ENCODE data around the gene MEX3D. TPM values are rescaled to one million over a fixed set of nuclear protein-coding genes. Genes with fewer than 3 reads are reported as not detected.
"Not testable (repeated sequence)": the region's sequence is repeated elsewhere in the genome, so short reads cannot be mapped to it uniquely, and the experiment has no call there.

Gene MEX3D
- total and polyA plus RNA-seq, 2 experiments from 2014 or later: 6.6 to 38.7 TPM

- Histone ChIP-seq H3K79me2 (no peaks in the 10 kb centered on the region), H3K9me3 (ENCODE audit: low read depth) (no peaks in the 10 kb centered on the region), H3K9me2 (replicated peaks; ENCODE audit: insufficient read depth) (no peaks in the 10 kb centered on the region), H3K36me3 (replicated peaks; ENCODE audit: insufficient read depth, low read depth) (no peaks in the 10 kb centered on the region), H3K4me2 (no peak overlapping the region), H4K20me1 (ENCODE audit: insufficient read depth, poor library complexity, severe bottlenecking) (no peaks in the 10 kb centered on the region), H3K4me1 (ENCODE audit: insufficient read depth) (peaks cover 9% of the 10 kb centered on the region), H3K4me3 (no peak overlapping the region), H3K27me3 (no peaks in the 10 kb centered on the region), H2AFZ (no peak overlapping the region), H3K27ac (no peak overlapping the region)
- WGBS (ENCODE audit: low lambda C conversion rate, missing lambda C conversion rate): 56% methylated on average over 17 of the region's 17 CpGs
- TF ChIP-seq EZH2phosphoT487 (IDR thresholded peaks at IDR 0.05; ENCODE audit: low read depth, severe bottlenecking, unreplicated experiment) (no peak), EZH2 (IDR thresholded peaks at IDR 0.05; ENCODE audit: borderline replicate concordance) (no peak)
- TF ChIP-seq, protein P1, sequence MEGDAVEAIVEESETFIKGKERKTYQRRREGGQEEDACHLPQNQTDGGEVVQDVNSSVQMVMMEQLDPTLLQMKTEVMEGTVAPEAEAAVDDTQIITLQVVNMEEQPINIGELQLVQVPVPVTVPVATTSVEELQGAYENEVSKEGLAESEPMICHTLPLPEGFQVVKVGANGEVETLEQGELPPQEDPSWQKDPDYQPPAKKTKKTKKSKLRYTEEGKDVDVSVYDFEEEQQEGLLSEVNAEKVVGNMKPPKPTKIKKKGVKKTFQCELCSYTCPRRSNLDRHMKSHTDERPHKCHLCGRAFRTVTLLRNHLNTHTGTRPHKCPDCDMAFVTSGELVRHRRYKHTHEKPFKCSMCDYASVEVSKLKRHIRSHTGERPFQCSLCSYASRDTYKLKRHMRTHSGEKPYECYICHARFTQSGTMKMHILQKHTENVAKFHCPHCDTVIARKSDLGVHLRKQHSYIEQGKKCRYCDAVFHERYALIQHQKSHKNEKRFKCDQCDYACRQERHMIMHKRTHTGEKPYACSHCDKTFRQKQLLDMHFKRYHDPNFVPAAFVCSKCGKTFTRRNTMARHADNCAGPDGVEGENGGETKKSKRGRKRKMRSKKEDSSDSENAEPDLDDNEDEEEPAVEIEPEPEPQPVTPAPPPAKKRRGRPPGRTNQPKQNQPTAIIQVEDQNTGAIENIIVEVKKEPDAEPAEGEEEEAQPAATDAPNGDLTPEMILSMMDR (IDR thresholded peaks at IDR 0.05; ENCODE audit: poor library complexity): no peak
- DNase-seq (ENCODE audit: low spot score): no peak
These were observed 27.7 kb downstream of the MEX3D start for GRCh38 chr19:1540365-1540925.

- H3K4me3 ChIP-seq; H3K4me1 ChIP-seq (ENCODE audit: insufficient read depth); H3K4me2 ChIP-seq; H3K36me3 ChIP-seq (replicated peaks; ENCODE audit: insufficient read depth, low read depth); DNase-seq (ENCODE audit: low spot score); H2AFZ ChIP-seq; H3K79me2 ChIP-seq; H4K20me1 ChIP-seq (ENCODE audit: insufficient read depth, poor library complexity, severe bottlenecking); H3K27me3 ChIP-seq; H3K9me3 ChIP-seq (ENCODE audit: low read depth); H3K9me2 ChIP-seq (replicated peaks; ENCODE audit: insufficient read depth); H3K27ac ChIP-seq: not testable (repeated sequence)
- 98% methylated on average over 11 of the region's 11 CpGs for WGBS (ENCODE audit: low lambda C conversion rate, missing lambda C conversion rate)
These were observed 28.4 kb downstream of the MEX3D start for GRCh38 chr19:1539749-1540148.

DNA sequence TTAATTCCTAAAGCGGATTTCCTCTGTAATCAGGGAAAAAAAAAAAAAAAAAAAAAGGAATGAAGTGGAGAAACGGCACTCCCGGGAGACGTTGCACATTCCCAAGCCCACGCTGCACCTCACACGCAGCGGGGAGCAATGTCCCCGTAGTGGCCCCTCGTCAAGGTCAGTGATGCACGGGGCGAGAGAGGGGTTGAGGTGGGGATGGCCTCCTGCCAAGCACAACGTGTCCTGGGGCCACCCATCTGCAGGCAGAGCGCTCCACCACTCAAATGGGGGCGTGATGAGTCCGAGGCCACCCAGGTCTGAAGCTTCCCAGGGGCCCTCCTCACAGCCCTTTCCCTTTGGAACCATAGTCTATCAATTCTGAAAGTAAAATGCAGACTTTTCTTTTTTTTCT is 29.1 kb downstream of the MEX3D start:
- H3K27ac ChIP-seq: no peak overlapping the region
- H2AFZ ChIP-seq: no peak overlapping the region
- H3K4me2 ChIP-seq: peak overlapping the region; percentile 38
- TF ChIP-seq EZH2 (IDR thresholded peaks at IDR 0.05; ENCODE audit: borderline replicate concordance): no peak
- TF ChIP-seq, protein P1 (IDR thresholded peaks at IDR 0.05; ENCODE audit: poor library complexity): no peak
- no peak for TF ChIP-seq EZH2phosphoT487 (IDR thresholded peaks at IDR 0.05; ENCODE audit: low read depth, severe bottlenecking, unreplicated experiment)
- no peaks in the 10 kb centered on the region for H3K9me3 ChIP-seq (ENCODE audit: low read depth)
- H3K9me2 ChIP-seq (replicated peaks; ENCODE audit: insufficient read depth): no peaks in the 10 kb centered on the region
- DNase-seq (ENCODE audit: low spot score): peak; percentile 6
- no peaks in the 10 kb centered on the region for H3K79me2 ChIP-seq
- peaks cover 9% of the 10 kb centered on the region for H3K4me1 ChIP-seq (ENCODE audit: insufficient read depth)
- H3K36me3 ChIP-seq (replicated peaks; ENCODE audit: insufficient read depth, low read depth): no peaks in the 10 kb centered on the region
- H4K20me1 ChIP-seq (ENCODE audit: insufficient read depth, poor library complexity, severe bottlenecking): no peaks in the 10 kb centered on the region
- no peak overlapping the region for H3K4me3 ChIP-seq
- no peaks in the 10 kb centered on the region for H3K27me3 ChIP-seq
- 44% methylated on average over 14 of the region's 15 CpGs for WGBS (ENCODE audit: low lambda C conversion rate, missing lambda C conversion rate)

DNA sequence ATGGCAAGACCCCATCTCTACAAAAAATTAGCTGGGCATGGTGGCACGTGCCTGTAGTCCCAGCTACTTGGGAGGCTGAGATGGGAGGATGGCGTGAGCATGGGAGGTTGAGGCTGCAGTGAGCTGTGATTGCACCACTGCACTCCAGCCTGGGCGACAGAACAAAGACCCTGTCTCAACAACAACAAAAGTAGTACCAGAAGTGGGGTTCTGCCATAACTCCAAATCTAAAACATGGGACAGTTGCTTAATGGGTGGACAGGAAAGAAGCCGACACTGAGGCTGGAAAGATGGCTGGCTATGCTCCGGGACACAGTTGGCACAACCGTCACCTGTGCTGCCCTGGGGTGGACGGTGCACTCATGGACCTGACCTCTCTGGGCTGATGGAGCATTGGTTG is 32.4 kb downstream of the MEX3D start:
- H3K9me3 ChIP-seq (ENCODE audit: low read depth); H4K20me1 ChIP-seq (ENCODE audit: insufficient read depth, poor library complexity, severe bottlenecking); H3K36me3 ChIP-seq (replicated peaks; ENCODE audit: insufficient read depth, low read depth); H3K4me1 ChIP-seq (ENCODE audit: insufficient read depth); DNase-seq (ENCODE audit: low spot score); H3K4me3 ChIP-seq; H2AFZ ChIP-seq; H3K9me2 ChIP-seq (replicated peaks; ENCODE audit: insufficient read depth); H3K79me2 ChIP-seq; H3K27me3 ChIP-seq; H3K27ac ChIP-seq; H3K4me2 ChIP-seq: not testable (repeated sequence)
- 95% methylated on average over 7 of the region's 7 CpGs for WGBS (ENCODE audit: low lambda C conversion rate, missing lambda C conversion rate)

Data from hepatocyte (in vitro differentiated cells).